ENCODE data around the gene TREH.
A peak's percentile ranks its signal among the peaks of the same experiment; 100 is the strongest.
"Not testable (repeated sequence)": the region's sequence is repeated elsewhere in the genome, so short reads cannot be mapped to it uniquely, and the experiment has no call there.

The TREH gene, protein sequence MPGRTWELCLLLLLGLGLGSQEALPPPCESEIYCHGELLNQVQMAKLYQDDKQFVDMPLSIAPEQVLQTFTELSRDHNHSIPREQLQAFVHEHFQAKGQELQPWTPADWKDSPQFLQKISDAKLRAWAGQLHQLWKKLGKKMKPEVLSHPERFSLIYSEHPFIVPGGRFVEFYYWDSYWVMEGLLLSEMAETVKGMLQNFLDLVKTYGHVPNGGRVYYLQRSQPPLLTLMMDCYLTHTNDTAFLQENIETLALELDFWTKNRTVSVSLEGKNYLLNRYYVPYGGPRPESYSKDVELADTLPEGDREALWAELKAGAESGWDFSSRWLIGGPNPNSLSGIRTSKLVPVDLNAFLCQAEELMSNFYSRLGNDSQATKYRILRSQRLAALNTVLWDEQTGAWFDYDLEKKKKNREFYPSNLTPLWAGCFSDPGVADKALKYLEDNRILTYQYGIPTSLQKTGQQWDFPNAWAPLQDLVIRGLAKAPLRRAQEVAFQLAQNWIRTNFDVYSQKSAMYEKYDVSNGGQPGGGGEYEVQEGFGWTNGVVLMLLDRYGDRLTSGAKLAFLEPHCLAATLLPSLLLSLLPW

DNA sequence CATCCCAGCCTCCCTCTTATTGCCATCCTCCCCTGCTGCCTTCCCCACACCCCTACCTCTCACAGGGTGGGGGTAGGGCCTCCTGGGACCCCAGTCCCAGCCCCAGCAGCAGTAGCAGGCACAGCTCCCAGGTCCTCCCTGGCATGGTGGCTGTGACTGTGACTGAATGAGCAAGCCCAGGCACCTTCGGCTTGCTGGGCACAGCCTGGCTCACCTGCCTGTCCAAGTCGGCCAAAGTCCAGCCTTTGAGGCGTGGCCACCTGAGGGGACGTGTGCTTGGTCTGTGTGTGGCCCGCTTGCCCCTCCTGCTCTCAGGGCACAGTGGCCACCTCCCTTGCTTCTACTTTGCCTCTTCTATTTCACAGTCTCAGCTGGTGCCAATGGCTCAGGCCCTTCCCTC is at the start of gene TREH:
TSS of gene TREH (minus strand) at position 168 of the 400 bp plus-strand sequence. CDS start at position 145, 23 bp downstream.
- no peak for DNase-seq

DNA sequence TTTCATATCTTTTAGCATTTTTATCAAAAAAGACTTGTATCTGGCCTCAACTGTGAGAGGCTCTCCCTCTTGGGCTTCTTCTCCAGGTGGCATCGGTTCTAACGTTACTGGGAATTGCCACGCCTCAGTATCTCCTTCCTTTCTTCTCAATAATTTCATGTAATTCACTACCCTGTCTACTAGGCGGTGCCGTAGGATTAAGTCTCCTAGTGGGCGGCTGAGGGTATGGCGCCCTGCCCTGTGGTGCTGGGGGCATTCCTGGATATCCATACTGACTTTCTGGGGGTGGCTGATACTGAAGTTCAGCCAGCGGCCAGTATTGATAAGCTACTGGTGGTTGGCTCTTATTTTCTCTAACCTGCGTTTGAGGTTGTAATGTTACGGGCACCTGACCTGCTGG is 48.7 kb upstream of the TREH start:
- DNase-seq = not testable (repeated sequence)

DNA sequence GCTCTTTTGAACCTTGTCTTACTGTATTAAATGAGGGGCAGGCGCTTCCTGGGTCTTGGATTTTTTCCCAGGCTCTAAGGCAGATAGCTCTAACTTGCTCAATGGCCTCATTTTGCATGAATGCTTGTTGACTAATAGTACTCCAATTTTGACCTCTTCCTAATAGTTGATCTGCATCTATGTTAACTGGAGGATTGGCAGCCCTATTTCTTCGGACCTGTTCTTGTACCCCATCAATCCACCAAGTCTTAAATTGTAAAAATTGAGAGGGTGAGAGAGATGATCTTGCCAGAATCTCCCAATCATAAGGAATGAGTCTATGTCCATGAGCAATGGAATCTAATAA is 48.2 kb upstream of the TREH start:
- not testable (repeated sequence) for DNase-seq

DNA sequence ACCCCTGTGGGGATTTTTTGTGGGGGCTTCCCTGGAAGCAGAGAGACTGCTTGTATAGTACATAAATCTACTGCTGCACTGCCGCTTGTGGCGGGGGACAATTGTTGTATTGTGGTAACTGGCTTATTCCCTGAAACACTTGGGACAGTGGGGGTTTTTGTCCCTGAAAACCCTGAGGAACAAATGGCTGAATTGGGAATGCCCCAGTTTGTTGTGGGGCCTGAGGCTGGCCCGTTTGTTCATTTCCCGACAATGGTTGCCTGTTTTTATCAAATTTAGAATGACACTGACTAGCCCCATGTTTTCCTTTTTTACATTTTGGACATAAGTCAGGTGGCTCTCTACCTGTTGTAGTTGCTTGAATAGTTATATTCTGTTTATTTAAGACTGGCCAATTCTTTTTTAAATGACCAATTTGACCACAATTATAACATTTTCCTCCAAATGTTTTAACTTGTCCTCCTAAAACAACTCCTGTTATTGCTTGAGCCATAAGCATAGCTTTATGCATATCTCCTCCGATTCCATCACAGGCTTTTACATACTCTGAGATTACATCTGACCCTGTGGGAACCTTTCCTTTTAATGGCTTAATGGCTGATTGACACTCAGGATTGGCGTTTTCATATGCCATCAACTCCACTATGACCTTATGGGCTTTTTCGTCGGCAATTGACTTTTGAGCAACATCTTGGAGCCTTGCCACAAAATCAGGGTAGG is 47.7 kb upstream of the TREH start:
- not testable (repeated sequence) for DNase-seq

DNA sequence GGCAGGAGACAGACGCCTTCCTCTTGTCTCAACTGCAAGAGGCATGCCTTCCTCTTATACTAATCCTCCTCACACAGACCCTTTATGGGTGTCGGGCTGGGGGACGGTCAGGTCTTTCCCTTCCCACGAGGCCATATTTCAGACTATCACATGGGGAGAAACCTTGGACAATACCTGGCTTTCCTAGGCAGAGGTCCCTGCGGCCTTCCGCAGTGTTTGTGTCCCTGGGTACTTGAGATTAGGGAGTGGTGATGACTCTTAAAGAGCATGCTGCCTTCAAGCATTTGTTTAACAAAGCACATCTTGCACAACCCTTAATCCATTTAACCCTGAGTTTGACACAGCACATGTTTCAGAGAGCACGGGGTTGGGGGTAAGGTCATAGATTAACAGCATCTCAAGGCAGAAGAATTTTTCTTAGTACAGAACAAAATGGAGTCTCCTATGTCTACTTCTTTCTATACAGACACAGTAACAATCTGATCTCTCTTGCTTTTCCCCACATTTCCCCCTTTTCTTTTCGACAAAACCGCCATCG is 42.1 kb upstream of the TREH start:
- DNase-seq = not testable (repeated sequence)

DNA sequence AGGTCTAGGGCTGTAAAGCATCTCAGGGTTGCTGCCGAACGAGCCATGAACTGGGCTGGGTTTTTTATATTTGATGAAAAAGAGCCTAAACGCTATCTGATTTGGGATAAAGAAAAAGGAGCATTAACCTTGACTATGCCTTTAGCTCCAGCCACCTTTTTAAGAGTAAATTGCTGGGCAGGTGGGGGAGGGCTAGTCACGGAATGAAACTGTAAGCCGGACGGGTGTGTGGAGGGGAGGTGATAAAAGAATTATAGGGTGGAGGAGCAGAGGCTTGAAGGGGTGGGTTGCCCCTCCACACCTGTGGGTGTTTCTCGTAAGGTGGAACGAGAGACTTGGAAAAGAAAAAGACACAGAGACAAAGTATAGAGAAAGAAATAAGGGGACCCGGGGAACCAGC is 41.3 kb upstream of the TREH start:
- not testable (repeated sequence) for DNase-seq

DNA sequence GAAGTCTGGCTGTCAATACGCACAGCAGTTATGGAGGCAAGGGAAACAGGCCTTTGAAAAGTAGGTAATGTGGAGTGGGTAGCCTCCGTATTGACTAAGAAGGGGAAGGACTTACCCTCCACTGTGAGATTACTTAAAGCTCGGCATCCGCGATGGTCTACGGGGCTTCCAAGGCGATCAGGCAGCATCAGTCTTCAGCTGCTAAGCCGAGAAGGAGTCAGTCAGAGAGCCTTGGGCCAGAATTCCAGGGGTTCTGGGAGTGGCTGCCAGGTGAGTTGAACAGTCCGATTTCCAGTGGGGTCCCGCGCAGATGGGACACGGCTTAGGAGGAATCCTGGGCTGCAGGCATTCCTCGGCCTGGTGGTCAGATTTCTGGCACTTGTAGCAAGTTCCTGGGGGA is 40.6 kb upstream of the TREH start:
- DNase-seq = not testable (repeated sequence)

DNA sequence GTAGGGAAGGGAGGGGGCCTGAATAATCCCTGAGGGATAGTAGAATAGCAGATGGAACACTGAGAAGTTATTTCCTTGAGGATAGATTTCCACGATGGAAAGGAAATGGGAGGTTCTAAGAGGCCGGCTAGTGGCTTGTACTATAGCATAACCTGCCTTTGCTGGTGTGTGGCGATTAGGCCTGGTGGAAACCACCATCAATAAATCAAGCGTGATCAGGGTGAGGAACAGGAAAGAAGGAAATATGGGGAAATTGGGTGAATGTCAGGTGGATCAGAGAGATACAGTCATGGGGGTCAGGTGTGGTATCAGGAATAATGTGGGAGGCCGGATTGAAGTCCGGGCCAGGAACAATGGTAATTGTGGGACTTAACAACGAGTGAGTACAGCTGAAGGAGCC is 39.1 kb upstream of the TREH start:
- not testable (repeated sequence) for DNase-seq

DNA sequence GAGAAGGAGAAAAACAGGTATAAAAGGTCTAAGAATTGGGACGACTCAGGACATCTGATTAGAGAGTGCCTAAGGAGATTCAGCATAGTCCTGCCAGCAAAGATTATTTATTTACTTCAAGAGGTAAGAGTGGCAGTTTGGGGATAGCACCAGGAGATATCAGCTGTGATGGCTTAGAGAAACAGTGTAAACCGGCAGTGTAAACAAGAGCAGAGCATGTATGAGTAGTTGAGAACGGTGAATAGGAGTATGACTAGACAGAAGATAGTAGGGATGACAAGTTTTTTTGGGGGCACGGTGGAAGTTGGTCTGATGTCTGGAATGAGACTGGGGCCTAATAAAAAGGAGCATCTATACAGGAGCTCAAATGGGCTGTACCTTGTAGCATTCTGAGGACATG is 38.3 kb upstream of the TREH start:
- not testable (repeated sequence) for DNase-seq

DNA sequence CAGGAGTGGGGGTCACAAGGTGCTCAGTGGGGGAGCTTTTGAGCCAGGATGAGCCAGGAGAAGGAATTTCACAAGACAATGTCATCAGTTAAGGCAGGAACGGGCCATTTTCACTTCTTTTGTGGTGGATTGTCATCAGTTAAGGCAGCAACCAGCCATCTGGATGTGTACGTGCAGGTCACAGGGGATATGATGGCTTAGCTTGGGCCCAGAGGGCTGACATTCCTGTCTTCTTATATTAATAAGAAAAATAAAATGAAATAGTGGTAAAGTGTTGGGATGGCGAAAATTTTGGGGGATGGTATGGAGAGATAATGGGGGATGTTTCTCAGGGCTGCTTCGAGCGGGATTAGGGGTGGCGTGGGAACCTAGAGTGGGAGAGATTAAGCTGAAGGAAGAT is 37.8 kb upstream of the TREH start:
- DNase-seq = not testable (repeated sequence)

DNA sequence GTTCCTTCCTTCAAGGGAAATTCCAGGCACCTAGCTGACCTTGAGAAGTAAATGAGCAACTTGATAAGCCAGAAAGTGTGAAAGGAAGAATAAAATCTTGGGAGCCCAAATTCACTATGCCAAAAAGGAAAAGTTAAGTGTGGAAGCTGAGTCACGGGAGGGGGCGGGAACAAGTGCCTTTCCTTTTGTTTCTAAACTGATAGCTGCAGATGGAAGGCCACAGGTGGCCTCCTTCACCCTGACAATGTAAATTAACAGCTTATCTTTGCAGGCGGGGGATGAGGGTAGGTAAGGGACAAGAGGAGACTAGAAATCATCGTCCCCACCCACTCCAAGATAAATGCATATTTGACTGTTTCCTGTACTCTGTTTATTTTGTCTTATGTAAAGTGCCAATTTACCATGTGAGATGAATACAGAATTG is 36.4 kb upstream of the TREH start:
- no peak for DNase-seq

DNA sequence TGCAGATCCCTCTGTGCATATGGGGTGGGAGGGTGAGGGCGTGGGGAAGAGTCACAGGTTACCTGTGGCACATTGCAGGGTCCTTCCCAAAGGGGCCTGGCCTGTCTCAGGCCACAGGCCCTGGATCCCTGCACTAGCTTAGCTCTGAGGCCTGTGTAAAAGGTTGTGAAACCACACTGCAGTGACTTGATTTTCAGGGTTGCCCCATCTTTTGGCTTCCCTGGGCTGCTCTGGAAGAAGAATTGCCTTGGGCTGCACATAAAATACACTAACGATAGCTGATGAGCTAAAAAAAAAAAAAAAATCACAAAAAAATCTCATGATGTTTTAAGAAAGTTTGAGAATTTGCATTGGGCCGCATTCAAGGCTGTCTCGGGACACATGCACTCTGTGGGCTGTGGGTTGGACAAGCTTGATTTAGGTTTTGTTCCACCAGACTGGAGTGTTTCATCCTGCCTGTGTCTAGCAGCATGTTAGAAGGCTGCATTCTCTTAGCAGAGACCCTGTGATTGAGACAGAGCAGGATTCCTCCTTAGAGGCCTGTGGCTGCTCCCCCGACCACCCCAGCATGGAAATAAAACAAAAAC is 35.9 kb upstream of the TREH start:
- no peak for DNase-seq

DNA sequence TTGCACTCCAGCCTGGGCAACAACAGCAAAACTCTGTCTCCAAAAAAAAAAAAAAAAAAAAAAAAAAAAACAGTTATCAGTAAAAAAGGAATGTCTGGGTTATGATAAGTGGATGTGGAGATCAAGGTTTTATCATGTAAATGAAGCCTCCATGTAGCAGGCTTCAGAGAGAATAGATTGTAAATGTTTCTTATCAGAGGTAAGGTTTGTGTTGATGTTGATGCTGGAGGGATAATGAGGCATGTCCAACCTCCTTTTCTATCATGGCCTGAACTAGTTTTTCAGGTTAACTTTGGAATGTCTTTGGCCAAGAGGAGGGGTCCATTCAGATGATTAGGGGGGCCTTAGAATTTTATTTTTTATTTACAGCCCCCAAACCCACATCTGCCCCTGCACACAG is 35.4 kb upstream of the TREH start:
- DNase-seq = no peak

DNA sequence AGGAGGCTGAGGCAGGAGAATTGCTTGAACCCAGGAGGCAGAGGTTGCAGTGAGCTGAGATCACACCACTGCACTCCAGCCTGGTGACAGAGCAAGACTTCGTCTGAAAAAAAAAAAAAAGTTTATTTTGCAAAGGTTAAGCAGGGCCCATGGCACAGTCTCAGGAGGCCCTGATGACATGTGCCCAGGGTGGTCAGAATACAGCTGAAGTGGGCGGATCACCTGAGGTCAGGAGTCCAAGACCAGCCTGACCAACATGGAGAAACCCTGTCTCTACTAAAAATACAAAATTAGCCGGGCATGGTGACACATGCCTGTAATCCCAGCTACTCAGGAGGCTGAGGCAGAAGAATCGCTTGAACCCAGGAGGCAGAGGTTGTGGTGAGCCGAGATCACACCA is 35.0 kb upstream of the TREH start:
- DNase-seq = not testable (repeated sequence)

DNA sequence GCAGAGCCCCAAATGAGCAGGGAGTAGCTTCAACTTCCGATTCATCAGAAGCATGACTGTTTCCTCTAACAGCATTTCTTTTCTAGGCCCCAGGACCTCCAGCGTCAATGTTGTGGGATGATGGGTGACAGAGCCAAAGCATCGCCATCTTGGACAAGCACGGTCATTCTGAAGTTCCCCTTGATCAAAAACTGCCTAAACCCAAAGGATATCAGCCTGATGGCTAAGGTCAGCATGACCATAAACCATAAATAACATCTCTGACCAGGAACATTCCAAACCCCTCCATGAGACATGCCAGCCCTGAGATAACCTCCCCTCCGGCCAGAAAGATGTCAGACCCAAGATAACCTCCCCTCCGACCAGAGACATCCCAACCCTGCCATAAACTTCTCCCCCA is 28.8 kb upstream of the TREH start:
- DNase-seq = no peak

DNA sequence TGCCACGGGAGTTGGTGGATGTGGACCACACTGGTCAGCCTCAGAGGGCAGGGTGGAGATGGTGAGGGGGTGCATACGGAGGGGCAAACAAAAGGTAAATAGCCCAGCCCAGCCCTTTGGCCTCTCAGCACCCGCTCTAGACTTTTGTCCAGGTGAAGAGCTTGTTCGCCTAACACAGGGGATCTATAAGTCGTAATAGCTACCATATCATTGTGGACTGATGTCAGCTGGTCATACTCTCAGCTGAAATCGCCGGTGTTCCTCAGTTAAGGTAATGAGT is 27.0 kb upstream of the TREH start:
- no peak for DNase-seq

DNA sequence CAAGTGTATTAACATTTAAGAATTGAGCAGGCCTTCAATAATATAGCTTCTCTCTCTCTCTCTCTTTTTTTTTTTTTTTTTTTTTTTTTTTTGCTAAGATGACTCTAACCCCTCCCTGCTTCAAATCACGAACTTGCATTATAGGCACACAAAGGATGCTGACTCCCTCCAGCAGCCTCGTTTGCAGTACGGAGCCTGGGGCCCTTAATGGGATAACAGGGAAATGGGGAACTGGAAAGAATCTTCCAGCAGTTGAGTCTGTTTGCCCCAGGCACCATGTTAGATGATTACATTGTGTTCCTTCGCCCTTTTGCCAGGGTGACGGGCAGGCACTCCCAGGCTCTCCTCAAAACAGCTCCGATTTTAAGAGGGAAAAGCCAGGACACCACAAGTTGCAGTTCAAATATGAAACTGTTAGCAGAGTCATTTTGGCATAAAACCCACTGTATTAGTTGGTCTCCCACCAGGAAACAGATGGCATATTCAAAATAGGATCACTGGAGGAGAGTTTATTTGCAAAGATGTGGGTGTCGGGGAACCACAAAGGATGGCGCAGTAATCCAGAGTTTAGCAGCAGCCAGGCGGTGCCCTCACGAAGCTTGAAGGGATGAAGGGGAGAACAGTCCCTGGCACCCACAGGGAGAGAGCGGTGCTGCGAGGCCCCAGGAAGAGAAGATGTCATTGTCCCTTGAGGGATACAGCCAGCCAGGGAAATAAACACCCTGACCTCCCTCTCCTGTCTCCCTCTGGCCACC is 26.5 kb upstream of the TREH start:
- DNase-seq = no peak

DNA sequence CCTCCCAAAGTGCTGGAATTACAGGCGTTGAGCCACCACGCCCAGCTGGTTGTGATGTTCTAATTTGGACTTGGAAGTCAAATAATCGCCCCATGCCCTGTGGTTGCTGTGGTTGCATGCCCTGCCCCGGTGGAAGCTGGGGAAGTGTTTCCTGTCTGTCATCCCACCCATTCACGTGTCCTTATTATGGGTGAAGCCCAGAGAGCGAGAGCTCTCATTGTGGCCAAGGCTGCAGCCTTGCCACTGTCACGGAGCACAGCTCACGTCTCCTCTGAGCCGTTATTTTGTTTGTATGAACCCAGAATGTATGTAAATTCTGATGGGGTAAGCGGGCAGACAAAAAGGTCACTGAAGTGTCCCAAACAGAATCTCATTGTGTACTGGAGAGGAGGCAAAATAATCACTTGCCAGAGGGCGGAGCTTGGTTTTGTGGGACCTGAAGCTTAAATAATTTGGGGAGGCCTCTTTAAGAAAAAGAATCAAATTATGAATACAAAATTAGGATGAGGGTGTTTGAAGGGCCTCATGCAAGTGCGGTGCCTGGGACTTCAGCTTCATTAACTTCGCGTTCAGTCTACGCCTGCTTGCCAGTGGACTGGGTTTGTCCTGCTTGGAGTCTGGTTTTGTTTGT is 25.8 kb upstream of the TREH start:
- peak; percentile 37 for DNase-seq

DNA sequence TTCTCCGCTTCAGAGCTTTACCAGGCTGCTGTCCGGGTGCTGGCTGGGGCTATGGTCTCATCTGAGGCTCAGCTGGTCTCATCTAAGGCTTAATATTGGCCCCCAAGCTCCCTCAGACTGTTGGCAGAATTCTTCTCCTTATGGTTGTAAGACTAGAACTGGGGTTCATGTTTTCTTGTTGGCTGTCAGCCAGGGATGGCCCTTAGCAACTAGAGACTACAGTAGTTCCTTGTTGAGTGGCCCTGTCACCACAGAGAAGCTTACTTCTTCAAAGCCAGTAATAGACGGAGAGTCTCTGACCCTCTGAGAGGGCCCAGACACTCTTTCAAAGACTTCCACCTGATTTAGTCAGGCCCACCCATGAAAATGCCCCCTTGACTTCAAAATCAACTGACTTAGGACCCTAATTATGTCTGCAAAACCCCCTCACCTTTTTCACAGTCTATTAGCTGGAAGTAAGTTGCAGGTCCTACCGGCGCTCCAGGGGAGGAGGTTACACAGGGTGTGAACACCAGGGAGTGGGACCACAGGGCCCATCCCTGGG is 24.2 kb upstream of the TREH start:
- DNase-seq = no peak

DNA sequence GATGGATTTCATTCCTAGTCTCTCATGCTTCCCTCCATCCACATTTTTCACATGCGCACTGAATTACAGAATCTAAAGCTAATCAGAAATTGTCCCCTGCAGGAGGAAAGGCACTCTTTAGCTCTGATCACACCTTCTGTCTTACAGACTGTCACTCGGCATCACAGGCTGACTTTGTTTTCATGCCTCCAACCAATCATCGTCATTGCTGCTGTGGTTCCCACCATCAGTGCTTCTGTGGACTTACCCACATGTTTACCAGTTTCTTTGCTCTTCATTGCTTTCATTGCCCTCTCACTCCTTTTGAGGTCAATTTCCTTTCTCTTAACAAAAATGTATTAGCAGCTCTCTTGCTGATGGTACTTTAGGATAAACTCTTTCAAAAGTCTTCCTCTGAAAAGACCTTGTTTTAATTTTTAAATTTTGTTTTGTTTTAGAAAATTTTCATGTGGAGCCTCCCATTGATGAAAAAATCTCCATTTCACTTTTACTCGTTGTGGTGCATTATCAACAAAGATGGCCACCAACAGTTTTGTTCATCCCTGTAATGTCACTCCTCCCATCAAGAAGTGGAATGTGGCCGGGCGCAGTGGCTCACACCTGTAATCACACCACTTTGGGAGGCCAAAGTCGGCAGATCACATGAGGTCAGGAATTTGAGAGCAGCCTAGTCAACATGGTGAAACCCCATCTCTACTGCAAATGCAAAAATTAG is 20.2 kb upstream of the TREH start:
- DNase-seq = no peak

DNA sequence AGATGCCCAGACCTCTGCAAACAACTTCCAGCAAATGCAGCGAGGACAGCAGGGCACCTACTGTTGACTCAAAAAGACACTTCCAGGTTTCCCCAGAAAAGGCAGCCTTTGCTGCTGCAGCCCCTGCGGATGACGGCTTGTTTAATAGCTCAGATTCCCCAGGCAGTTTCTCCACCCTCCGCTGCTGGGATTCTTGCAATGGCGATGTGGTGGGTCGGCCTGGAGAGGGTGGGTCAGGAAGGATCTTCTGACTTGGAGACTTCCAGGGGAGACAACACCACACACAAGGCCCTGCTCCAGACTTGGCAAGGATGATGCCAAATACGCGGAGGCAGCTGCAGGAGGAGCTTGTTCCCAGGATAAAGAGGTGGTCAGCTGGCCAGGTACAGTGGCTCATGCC is 17.9 kb upstream of the TREH start:
- DNase-seq = no peak

All from activated CD4-positive, alpha-beta T cell treated with anti-CD3 and anti-CD28 coated beads, Interleukin-10, Interleukin-2, amounts not matched to agents 100 ng/mL and 50 ng/mL, durations not matched to agents 16 hours and 8 hours (primary cell).